GM18861 (cell line): ENCODE results near the gene KRI1.

Source experiments
- ATAC-seq: cut with Tn5 transposase; IDR thresholded peaks from one replicate; pipeline ENCODE4 v1.9.1; 2021; ENCODE audit not compliant: unreplicated experiment

The KRI1 gene

DNA sequence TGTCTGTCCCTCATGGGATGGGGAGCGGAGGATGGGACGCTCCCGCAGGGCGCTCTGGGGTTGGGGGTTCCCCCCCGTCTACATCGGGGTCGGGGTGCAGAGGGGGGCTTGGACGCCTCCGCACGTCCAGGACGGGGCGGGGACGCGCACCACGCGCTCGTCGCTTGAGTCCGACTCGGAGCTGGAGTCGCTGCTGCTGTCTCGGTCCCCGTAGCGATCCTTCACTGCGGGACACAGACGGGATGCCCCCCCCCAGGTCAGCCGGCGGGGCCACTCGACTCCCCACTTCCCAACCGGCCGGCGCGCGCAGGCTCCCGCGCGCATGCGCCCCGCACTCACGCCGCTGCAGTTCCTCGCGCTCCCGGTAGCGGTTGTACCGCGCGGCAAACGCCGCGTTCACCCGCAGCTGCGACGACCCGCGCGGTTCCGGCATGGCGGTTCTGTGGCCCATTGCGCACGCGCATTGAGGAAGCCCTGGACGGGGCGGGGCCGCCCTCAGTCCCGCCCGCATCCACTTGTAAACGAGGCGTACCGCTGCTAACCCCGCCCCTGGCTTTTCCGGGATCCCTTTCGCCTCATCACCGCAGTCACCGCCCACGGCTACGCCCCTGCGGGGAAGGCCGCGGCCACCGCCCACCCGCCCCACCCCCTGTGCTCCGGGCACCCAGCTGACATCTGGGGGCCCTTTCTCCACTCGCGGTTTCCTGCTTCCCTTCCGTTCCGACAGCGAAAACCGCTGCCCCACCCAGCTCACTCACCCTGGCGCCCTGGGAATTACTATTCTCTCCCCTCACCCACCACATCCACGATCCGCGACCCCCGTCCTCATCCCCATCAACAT is at the start of gene KRI1:
TSS of gene KRI1 (minus strand) at position 444 of the 841 bp plus-strand sequence. CDS start at position 433, 11 bp downstream.
- ATAC-seq = peak; percentile 32

DNA sequence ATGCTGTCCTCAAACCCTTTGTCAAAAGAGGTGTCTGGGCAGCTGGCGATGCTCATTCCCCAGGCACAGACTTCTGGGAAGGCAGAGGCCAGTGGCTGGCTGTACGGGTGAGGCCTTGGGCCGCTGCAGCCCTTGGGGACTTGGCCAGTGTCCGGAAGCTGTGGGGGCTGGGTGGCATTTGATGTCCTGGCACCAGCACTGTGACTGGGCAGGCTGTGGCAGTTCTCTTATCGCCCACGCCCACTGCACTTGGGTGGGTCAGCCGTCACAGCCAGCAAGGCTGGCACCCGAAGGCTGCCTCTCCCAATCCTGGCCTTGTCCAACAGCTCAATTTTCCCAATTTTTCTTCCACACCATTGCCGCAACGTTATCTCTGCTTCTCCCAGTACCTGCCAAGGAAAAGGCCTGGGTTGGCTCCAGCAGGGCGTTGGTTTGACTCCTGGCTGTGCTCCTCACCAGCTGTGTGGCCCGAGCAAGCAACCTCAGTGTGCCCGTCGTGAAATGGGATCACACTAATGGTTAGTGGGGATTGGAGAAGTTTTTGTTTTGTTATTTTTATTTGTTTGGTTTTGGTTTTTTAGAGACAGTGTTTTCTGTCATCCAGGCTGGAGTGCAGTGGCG is 46.8 kb upstream of the KRI1 start:
- no peak for ATAC-seq

- no peak for ATAC-seq
Measured at GRCh38 chr19:10611907-10612306, 46.1 kb upstream of the KRI1 start.

GRCh38 chr19:10604460-10604980 is 38.7 kb upstream of the KRI1 start:
- peak; percentile 22 for ATAC-seq

- peak; percentile 33 for ATAC-seq
Measured at GRCh38 chr19:10603873-10604459, 38.2 kb upstream of the KRI1 start.

- ATAC-seq = peak; percentile 38
Measured at GRCh38 chr19:10603084-10603872, 37.5 kb upstream of the KRI1 start.

DNA sequence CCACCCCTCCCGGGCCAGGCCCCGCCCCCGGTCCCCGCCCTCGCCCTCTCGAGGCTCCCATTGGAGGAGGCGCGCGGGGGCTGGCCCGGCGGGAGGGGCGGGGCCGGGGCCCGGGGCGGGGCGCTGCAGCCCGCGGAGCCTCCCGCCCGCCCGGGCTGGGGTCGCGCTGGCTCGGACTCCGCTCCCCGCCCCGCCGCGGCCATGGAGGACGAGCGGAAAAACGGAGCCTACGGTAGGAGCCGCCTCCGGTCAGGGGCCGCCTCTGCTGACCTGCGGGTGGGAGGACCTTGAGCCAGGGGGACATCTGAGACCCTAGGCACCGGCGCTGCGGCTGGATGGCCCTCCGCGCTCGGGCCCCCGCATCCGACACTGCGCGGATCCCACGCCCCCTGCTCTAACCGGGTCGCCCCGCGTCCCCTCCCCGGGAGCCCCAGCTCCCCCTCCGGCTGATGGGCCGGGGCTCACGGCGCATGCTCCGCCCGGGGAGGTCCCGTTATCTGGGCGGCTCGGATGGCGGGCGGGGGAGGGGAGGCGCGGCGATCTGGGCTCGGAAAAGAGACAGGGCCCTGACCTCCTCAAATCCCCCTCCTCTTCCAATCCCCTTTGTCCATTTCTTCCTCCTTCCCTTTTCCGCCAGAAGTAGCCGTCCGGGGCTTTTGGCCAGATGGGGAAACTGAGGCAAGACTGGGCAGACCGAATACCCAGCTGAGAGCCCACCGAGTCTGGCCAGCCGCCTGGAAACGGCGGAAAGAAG is 36.7 kb upstream of the KRI1 start:
- peak; percentile 26 for ATAC-seq

DNA sequence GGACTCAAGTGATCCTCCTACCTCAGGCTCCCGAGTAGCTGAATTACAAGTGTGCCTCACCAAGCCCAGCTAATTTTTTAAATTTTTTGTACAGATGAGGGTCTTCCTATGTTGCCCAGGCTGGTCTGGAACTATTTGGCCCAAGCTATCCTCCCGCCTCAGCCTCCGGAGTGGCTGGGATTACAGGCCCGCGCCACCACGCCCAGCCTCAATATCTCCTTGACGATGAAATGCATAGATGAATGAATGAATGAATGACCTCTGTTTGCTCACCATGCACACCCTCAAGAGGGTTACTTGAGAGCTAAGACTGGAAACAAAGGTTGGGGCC is 36.2 kb upstream of the KRI1 start:
- ATAC-seq = no peak

DNA sequence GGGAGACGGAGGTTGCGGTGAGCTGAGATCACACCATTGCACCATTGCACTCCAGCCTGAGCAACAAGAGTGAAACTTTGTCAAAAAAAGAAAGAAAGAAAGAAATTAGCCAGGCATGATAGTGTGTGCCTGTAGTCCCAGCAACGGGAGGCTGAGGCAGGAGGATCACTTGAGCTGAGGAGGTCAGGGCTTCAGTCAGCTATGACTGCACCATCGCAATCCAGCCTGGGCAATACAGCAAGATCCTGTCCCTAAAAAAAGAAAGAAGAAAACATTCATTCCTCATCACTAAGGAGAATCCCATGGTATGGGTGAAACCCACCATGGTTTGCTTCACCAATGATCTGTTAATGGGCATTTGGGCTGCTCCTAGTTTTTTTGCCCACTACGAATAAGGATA is 34.3 kb upstream of the KRI1 start:
- no peak for ATAC-seq

- no peak for ATAC-seq
Measured at GRCh38 chr19:10593820-10594637, 28.2 kb upstream of the KRI1 start.

DNA sequence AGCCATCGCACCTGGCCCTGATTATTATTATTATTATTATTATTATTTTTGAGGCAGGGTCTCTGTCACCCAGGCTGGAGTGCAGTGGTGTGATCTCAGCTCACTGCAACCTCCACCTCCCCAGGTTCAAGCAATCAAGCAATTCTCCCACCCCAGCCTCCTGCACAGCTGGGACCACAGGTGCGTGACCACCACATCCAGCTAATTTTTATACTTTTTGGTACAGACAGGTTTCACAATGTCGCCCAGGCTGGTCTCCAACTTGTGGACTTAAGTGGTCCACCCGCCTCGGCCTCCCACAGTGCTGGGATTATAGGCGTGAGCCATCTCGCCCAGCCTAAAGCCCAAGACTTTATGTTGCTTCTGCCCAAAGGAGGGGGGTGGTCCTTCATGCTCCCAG is 27.3 kb upstream of the KRI1 start:
- ATAC-seq = no peak

GRCh38 chr19:10587839-10588150 is 22.0 kb upstream of the KRI1 start:
- no peak for ATAC-seq

- no peak for ATAC-seq
Measured at GRCh38 chr19:10587022-10587838, 21.4 kb upstream of the KRI1 start, which contains the start of gene AP1M2. AP1M2 (minus strand) TSS chr19:10587312; CDS start chr19:10587231, 81 bp downstream.

DNA sequence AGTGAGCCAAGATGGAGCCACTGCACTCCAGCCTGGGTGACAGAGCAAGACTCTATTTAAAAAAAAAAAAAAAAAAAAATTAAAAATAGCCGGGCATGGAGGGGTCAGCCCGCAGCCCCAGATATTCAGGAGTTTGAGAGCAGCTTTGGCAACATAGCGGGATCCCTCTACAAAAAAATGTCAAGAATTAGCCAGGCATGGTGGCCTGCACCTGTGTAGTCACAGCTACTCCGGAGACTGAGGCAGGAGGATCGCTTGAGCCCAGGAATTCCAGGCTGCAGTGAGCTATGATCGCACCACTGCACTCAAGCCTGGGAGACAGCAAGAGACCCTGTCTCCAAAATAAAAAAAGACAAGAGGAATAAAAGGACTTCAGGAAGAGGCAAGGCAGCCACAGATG is 20.6 kb upstream of the KRI1 start:
- ATAC-seq = no peak

GRCh38 chr19:10583036-10583776 is 17.4 kb upstream of the KRI1 start:
- ATAC-seq = no peak

DNA sequence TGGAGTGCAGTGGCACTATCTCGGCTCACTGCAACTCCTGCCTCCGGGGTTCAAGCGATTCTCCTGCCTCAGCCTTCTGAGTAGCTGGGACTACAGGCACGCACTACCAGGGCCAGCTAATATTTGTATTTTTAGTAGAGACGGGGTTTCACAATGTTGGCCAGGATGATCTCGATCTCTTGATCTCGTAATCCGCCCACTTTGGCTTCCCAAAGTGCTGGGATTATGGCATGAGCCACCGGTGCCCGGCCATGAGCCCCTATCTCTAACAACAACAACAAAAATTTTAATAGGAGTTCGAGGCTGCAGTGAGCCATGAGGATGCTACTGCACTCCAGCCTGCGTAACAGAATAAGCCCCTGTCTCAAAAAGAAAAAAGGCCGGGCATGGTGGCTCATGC is 16.3 kb upstream of the KRI1 start:
- ATAC-seq = no peak

DNA sequence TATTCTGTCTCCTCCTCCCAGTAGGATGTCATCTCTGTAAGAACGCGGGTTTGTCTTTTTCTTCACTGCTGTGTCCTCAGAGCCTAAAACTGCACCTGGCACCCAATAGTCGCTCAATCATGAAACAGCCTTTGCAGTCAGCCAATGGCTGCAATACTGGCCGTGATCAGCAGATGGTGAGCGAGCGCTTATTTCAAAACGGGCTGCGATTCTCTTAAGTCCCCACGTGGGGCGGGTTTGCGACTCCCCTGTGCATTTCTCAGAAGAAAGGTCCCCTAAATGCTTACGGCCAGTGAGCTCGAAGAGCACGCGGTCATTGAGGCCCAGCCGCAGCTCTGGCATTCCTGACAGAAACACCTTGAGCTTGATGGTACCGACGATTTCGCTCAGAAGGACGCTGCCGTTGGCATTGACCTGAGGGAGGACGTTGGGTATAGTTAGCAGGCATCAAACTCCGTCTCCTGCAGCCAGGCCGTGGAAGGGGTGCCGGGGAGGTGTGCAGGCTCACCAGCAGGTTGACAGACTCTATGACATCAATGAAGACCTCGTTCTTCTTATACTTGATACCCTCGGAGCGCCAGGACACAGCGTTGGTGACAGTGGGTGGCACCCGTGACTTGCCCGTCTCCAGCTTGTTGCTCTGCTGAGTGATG is 15.3 kb upstream of the KRI1 start:
- no peak for ATAC-seq

DNA sequence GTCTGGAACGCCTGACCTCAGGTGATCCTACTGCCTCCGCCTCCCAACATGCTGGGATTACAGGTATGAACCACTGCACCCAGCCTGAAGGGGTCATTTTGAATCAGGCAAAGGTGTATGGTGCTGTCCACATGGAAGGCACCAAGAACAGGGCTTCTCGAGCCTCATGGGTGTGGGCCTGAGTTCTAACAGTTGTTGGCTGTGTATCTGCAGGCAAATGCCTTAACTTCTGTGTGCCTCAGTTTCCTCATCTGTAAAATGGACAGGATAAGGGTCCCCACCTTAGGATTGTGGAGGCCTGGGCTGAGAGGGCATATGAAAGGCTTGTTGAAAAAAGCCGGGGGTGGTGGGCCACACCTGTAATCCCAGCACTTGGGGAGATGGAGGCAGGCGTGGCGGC is 12.1 kb upstream of the KRI1 start:
- ATAC-seq = no peak
